Measurements from ENCODE around the gene RXYLT1. TPM values are rescaled to one million over a fixed set of nuclear protein-coding genes. Genes with fewer than 3 reads are reported as not detected.
"Not testable (repeated sequence)": the region's sequence is repeated elsewhere in the genome, so short reads cannot be mapped to it uniquely, and the experiment has no call there.

Gene RXYLT1
- polyA plus RNA-seq, 4 donors: 28.6 to 33.8 (median 32.3) TPM

- not testable (repeated sequence) for DNase-seq (ENCODE audit: low read depth in 4 of 4, low spot score in 2 of 4)
These were observed 63.0 kb downstream of the RXYLT1 start for GRCh38 chr12:63842750-63843149.

GRCh38 chr12:63843254-63843720 lies 63.6 kb downstream of the RXYLT1 start:
- DNase-seq (ENCODE audit: low read depth in 4 of 4, low spot score in 2 of 4): no peak

- DNase-seq (ENCODE audit: low read depth in 4 of 4, low spot score in 2 of 4): peak in 3 of 4 donors; percentile 84 to 87 (median 85)
These were observed 64.1 kb downstream of the RXYLT1 start for GRCh38 chr12:63843721-63844390.

GRCh38 chr12:63844391-63845341 lies 65.0 kb downstream of the RXYLT1 start, which contains the start of gene SRGAP1:
Gene SRGAP1, plus strand, starts transcription at chr12:63844700. Its CDS starts 117 bp downstream, at chr12:63844817.
- peak in 3 of 4 donors; percentile 72 to 90 (median 79) for DNase-seq (ENCODE audit: low read depth in 4 of 4, low spot score in 2 of 4)

- DNase-seq (ENCODE audit: low read depth in 4 of 4, low spot score in 2 of 4): no peak
These were observed 66.0 kb downstream of the RXYLT1 start for GRCh38 chr12:63845726-63846125.

- DNase-seq (ENCODE audit: low read depth in 4 of 4, low spot score in 2 of 4): no peak
These were observed 66.7 kb downstream of the RXYLT1 start for GRCh38 chr12:63846238-63846967.

- no peak for DNase-seq (ENCODE audit: low read depth in 4 of 4, low spot score in 2 of 4)
These were observed 68.7 kb downstream of the RXYLT1 start for GRCh38 chr12:63848450-63848849.

GRCh38 chr12:63849106-63849620 lies 69.5 kb downstream of the RXYLT1 start:
- DNase-seq (ENCODE audit: low read depth in 4 of 4, low spot score in 2 of 4): no peak

- no peak for DNase-seq (ENCODE audit: low read depth in 4 of 4, low spot score in 2 of 4)
These were observed 69.9 kb downstream of the RXYLT1 start for GRCh38 chr12:63849641-63850040.

GRCh38 chr12:63853978-63854377 lies 74.3 kb downstream of the RXYLT1 start:
- DNase-seq (ENCODE audit: low read depth in 4 of 4, low spot score in 2 of 4): no peak

- no peak for DNase-seq (ENCODE audit: low read depth in 4 of 4, low spot score in 2 of 4)
These were observed 75.6 kb downstream of the RXYLT1 start for GRCh38 chr12:63855299-63855698.

- DNase-seq (ENCODE audit: low read depth in 4 of 4, low spot score in 2 of 4): no peak
These were observed 78.3 kb downstream of the RXYLT1 start for GRCh38 chr12:63857771-63858670.

Other genes with a start within 250 kb of the RXYLT1 start
- 10 to 100 TPM; 24.7 to 99.4 (median 46.5) TPM for gene DPY19L2, start 111.4 kb upstream of the RXYLT1 start, polyA plus RNA-seq (ENCODE audit: insufficient read length in 4 of 4)
- 10 to 100 TPM; 16.9 to 27.8 (median 22.7) TPM for gene SRGAP1, start 64.8 kb downstream of the RXYLT1 start, polyA plus RNA-seq (ENCODE audit: insufficient read length in 4 of 4)

Data from left renal cortex interstitium (tissue), 4 donors.